Type B pancreatic cell (in vitro differentiated cells): ENCODE data around the gene TSPAN4. TPM values are rescaled to one million over a fixed set of nuclear protein-coding genes. Genes with fewer than 3 reads are reported as not detected.

ENCODE experiments used
- DNase-seq: peaks from one replicate; pipeline ENCODE4 v3.0.0; 2021; ENCODE audit warnings: mixed read lengths; ENCODE audit not compliant: unreplicated experiment; ENCODE audit errors: extremely low spot score
- H3K27ac Mint-ChIP-seq: 2 replicates; pipeline ENCODE4 v1.8.0; 2021; ENCODE audit warnings: mild to moderate bottlenecking, mixed read lengths
- H3K27me3 Mint-ChIP-seq: 2 replicates; pipeline ENCODE4 v1.8.0; 2021; ENCODE audit warnings: mixed read lengths
- H3K36me3 Mint-ChIP-seq: 2 replicates; pipeline ENCODE4 v1.8.0; 2021; ENCODE audit warnings: mixed read lengths
- H3K4me1 Mint-ChIP-seq: one replicate; pipeline ENCODE4 v1.8.0; 2021; ENCODE audit warnings: mixed read lengths; ENCODE audit not compliant: unreplicated experiment
- H3K4me3 Mint-ChIP-seq: 2 replicates; pipeline ENCODE4 v1.8.0; 2021; ENCODE audit warnings: mild to moderate bottlenecking, mixed read lengths
- H3K9me3 Mint-ChIP-seq: 2 replicates; pipeline ENCODE4 v1.8.0; 2021; ENCODE audit warnings: mixed read lengths
- total RNA-seq: library from RNA; stranded (reverse); gene quantifications from 2 replicates; pipeline ENCODE4 v1.2.1, GENCODE V29; 2021; ENCODE audit warnings: low replicate concordance
- TF ChIP-seq, protein P1 (sequence below): fragments of 200-600 bp; sonication (generic); conservative IDR thresholded peaks from 2 replicates; pipeline ENCODE4 v1.5.0; 2021; ENCODE audit warnings: antibody characterized with exemption, mild to moderate bottlenecking

TSPAN4 gene
- total RNA-seq, 1 donor from 2014 or later: 43.2 TPM

DNA sequence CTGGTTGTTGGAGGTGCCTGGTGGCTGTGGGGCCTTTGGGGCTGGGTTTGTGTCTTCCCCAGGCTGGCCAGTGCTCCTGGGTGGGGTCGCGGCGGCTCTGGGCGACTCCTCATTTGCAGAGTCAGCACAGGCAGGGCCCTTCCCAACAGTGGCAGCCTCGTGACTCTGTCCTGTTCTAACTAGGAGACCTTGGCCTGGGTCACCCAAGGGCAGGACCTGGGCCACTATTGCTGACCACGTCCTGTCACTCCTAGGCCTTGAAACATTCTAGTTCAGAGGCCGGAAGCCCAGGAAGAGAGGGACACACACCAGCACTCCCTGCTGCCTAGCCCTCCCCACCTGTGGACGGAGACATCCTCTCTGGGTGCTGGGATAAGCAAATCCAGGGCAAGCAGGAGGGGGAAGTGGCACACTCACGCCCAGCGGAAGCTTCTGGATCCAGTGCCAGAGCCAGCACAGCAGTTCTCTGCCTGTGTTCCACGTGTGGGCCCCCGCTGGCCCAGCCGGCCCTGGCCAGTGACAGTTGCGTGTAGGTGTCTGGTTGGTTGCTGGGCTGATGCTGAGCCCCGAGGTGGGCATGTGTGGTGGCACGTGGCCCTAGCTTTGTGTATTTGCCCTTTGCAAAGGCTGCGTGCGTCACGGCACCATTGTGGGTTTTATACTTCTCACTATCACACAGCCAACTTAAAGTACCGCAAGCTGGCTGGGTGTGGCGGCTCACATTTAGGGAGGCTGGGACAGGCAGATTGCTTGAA, 72.3 kb downstream of the TSPAN4 start:
- no peak for DNase-seq
- Mint-ChIP-seq H3K4me1 (peaks cover 12% of the 10 kb centered on the region), H3K36me3 (no peaks in the 10 kb centered on the region), H3K27me3 (no peaks in the 10 kb centered on the region), H3K9me3 (no peaks in the 10 kb centered on the region), H3K27ac (no peak overlapping the region), H3K4me3 (no peak overlapping the region)
- TF ChIP-seq, protein P1, sequence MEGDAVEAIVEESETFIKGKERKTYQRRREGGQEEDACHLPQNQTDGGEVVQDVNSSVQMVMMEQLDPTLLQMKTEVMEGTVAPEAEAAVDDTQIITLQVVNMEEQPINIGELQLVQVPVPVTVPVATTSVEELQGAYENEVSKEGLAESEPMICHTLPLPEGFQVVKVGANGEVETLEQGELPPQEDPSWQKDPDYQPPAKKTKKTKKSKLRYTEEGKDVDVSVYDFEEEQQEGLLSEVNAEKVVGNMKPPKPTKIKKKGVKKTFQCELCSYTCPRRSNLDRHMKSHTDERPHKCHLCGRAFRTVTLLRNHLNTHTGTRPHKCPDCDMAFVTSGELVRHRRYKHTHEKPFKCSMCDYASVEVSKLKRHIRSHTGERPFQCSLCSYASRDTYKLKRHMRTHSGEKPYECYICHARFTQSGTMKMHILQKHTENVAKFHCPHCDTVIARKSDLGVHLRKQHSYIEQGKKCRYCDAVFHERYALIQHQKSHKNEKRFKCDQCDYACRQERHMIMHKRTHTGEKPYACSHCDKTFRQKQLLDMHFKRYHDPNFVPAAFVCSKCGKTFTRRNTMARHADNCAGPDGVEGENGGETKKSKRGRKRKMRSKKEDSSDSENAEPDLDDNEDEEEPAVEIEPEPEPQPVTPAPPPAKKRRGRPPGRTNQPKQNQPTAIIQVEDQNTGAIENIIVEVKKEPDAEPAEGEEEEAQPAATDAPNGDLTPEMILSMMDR: no peak

Other genes starting within 250 kb of the TSPAN4 start
- gene IRF7, start 226.9 kb upstream of the TSPAN4 start, total RNA-seq: 16.4 and 20.5 TPM in 2 replicates
- gene CDHR5, start 217.9 kb upstream of the TSPAN4 start, total RNA-seq: 7.1 and 23.0 TPM in 2 replicates
- gene SCT, start 215.7 kb upstream of the TSPAN4 start, total RNA-seq: 3.1 and 15.3 TPM in 2 replicates
- gene DRD4, start 205.6 kb upstream of the TSPAN4 start, total RNA-seq: 0.59 and 1.2 TPM in 2 replicates
- gene DEAF1, start 147.6 kb upstream of the TSPAN4 start, total RNA-seq: 41.0 and 48.1 TPM in 2 replicates
- 23.2 and 37.4 TPM in 2 replicates for gene TMEM80, start 147.0 kb upstream of the TSPAN4 start, total RNA-seq
- gene EPS8L2, start 136.6 kb upstream of the TSPAN4 start, total RNA-seq: 218 and 497 TPM in 2 replicates
- 189 and 288 TPM in 2 replicates for gene TALDO1, start 95.4 kb upstream of the TSPAN4 start, total RNA-seq
- gene GATD1, start 65.4 kb upstream of the TSPAN4 start, total RNA-seq: 80.1 and 80.9 TPM in 2 replicates
- gene CEND1, start 52.8 kb upstream of the TSPAN4 start, total RNA-seq: 0.17 and 0.89 TPM in 2 replicates
- gene SLC25A22, start 44.6 kb upstream of the TSPAN4 start, total RNA-seq: 31.6 and 35.6 TPM in 2 replicates
- gene PIDD1, start 37.6 kb upstream of the TSPAN4 start, total RNA-seq: 32.7 and 44.5 TPM in 2 replicates
- 1,985 and 2,207 TPM in 2 replicates for gene RPLP2, start 32.9 kb upstream of the TSPAN4 start, total RNA-seq
- gene PNPLA2, start 23.9 kb upstream of the TSPAN4 start, total RNA-seq: 47.8 and 55.6 TPM in 2 replicates
- 10.3 and 19.3 TPM in 2 replicates for gene CRACR2B, start 14.9 kb upstream of the TSPAN4 start, total RNA-seq
- 126 and 128 TPM in 2 replicates for gene CD151, start 9.9 kb upstream of the TSPAN4 start, total RNA-seq
- gene POLR2L, start 323 bp upstream of the TSPAN4 start, total RNA-seq: 106 and 134 TPM in 2 replicates
- gene CHID1, start 68.0 kb downstream of the TSPAN4 start, total RNA-seq: 98.9 and 100 TPM in 2 replicates
- gene AP2A2, start 83.0 kb downstream of the TSPAN4 start, total RNA-seq: 82.6 and 109 TPM in 2 replicates
- 0.38 and 0.46 TPM in 2 replicates for gene MUC6, start 193.9 kb downstream of the TSPAN4 start, total RNA-seq
- gene MUC2, start 232.0 kb downstream of the TSPAN4 start, total RNA-seq: 1.5 and 2.7 TPM in 2 replicates